CD14-positive monocyte (primary cell): ENCODE results near the gene PTPRD. TPM values are rescaled to one million over a fixed set of nuclear protein-coding genes. Genes with fewer than 3 reads are reported as not detected.

Experiments
- DNase-seq, 3 donors: peaks; one replicate each; pipeline ENCODE4 v3.0.0-alpha.2; 2011 to 2022
- H2AFZ ChIP-seq: 2 replicates; pipeline ENCODE4 v1.6.0; 2012; ENCODE audit warnings: mild to moderate bottlenecking, low read depth, low read length, inconsistent platforms; ENCODE audit not compliant: insufficient read depth, poor library complexity, severe bottlenecking
- H3K27ac ChIP-seq, 2 donors: 1 replicate in 1 of 2; 2 replicates in 1 of 2; pipeline ENCODE4 v1.5.1; 2012 to 2013; ENCODE audit warnings: low read length in 2 of 2, control low read depth in 1 of 2, inconsistent platforms in 1 of 2, low read depth in 1 of 2, mild to moderate bottlenecking in 1 of 2
- H3K27me3 ChIP-seq, 2 donors: one replicate each; pipeline versions ENCODE4 v1.6.0 to v1.6.1; 2011 to 2013; ENCODE audit warnings: low read length in 2 of 2; ENCODE audit not compliant: control insufficient read depth in 2 of 2, insufficient read depth in 2 of 2
- H3K36me3 ChIP-seq, 2 donors: replicated peaks in 1 of 2; 1 replicate in 1 of 2; 2 replicates in 1 of 2; pipeline versions ENCODE4 v1.5.1 to v1.6.1; 2012 to 2013; ENCODE audit warnings: low read length in 2 of 2, control low read depth in 1 of 2, inconsistent platforms in 1 of 2, mild to moderate bottlenecking in 1 of 2; ENCODE audit not compliant: insufficient read depth in 2 of 2, control insufficient read depth in 1 of 2
- H3K4me1 ChIP-seq, 2 donors: 1 replicate in 1 of 2; 2 replicates in 1 of 2; pipeline versions ENCODE4 v1.5.1 to v1.6.1; 2012 to 2013; ENCODE audit warnings: low read length in 2 of 2, control low read depth in 1 of 2, inconsistent platforms in 1 of 2, mild to moderate bottlenecking in 1 of 2, moderate library complexity in 1 of 2; ENCODE audit not compliant: insufficient read depth in 2 of 2, control insufficient read depth in 1 of 2
- H3K4me2 ChIP-seq: replicated peaks from 2 replicates; pipeline ENCODE3; 2012; ENCODE audit warnings: low read length, moderate library complexity, mild to moderate bottlenecking; ENCODE audit not compliant: poor library complexity, severe bottlenecking; ENCODE audit errors: extremely low read depth
- H3K4me3 ChIP-seq, 3 experiments: fragments of 200-600 bp in 1 of 3; sonication (generic) in 1 of 3; replicated peaks in 1 of 3; 1 replicate in 2 of 3; 2 replicates in 1 of 3; pipeline ENCODE4 v1.5.1; 2011 to 2013; ENCODE audit warnings: low read length in 3 of 3, mild to moderate bottlenecking in 3 of 3, control low read depth in 2 of 3, low read depth in 2 of 3, inconsistent platforms in 1 of 3, moderate library complexity in 1 of 3
- H3K79me2 ChIP-seq: 2 replicates; pipeline ENCODE4 v1.6.0; 2012; ENCODE audit warnings: mild to moderate bottlenecking, control low read depth, inconsistent platforms, low read length, moderate library complexity; ENCODE audit not compliant: insufficient read depth
- H3K9ac ChIP-seq: 2 replicates; pipeline ENCODE4 v1.6.0; 2017; ENCODE audit warnings: low read length, mild to moderate bottlenecking; ENCODE audit not compliant: insufficient read depth, poor library complexity, severe bottlenecking
- H3K9me3 ChIP-seq, 2 donors: replicated peaks in 1 of 2; 1 replicate in 1 of 2; 2 replicates in 1 of 2; pipeline versions ENCODE4 v1.5.1 to v1.6.1; 2012 to 2013; ENCODE audit warnings: low read length in 2 of 2, control low read depth in 1 of 2; ENCODE audit not compliant: control insufficient read depth in 1 of 2, insufficient read depth in 1 of 2
- H4K20me1 ChIP-seq: 2 replicates; pipeline ENCODE4 v1.6.0; 2012; ENCODE audit warnings: mild to moderate bottlenecking, low read length, control low read depth, moderate library complexity; ENCODE audit not compliant: insufficient read depth
- H3K27ac Mint-ChIP-seq, 7 donors: one replicate each; pipeline ENCODE4 v1.8.0; 2020; ENCODE audit warnings: mild to moderate bottlenecking in 7 of 7, mixed read lengths in 7 of 7, moderate library complexity in 6 of 7, inconsistent platforms in 2 of 7
- H3K27me3 Mint-ChIP-seq, 3 donors: one replicate each; pipeline ENCODE4 v1.8.0; 2021 to 2022; ENCODE audit warnings: low read depth in 3 of 3, mild to moderate bottlenecking in 3 of 3, mixed read lengths in 3 of 3, moderate library complexity in 3 of 3, inconsistent platforms in 1 of 3
- H3K36me3 Mint-ChIP-seq, 2 donors: one replicate each; pipeline ENCODE4 v1.8.0; 2020; ENCODE audit warnings: mixed read lengths in 2 of 2, inconsistent platforms in 1 of 2, mild to moderate bottlenecking in 1 of 2
- H3K4me1 Mint-ChIP-seq: one replicate; pipeline ENCODE4 v1.8.0; 2020; ENCODE audit warnings: mild to moderate bottlenecking, mixed read lengths
- H3K4me3 Mint-ChIP-seq, 2 donors: one replicate each; pipeline ENCODE4 v1.8.0; 2020; ENCODE audit warnings: mild to moderate bottlenecking in 2 of 2, mixed read lengths in 2 of 2, moderate library complexity in 1 of 2
- H3K9me3 Mint-ChIP-seq, 7 donors: one replicate each; pipeline ENCODE4 v1.8.0; 2020 to 2022; ENCODE audit warnings: mixed read lengths in 7 of 7, mild to moderate bottlenecking in 6 of 7, moderate library complexity in 6 of 7, inconsistent platforms in 2 of 7
- WGBS: methylation state at CpG from one replicate; pipeline ENCODE4 v1.1.5; 2013; ENCODE audit warnings: missing lambda C conversion rate; ENCODE audit not compliant: insufficient coverage; 5-methylcytosine and 5-hydroxymethylcytosine counted together
- intact Hi-C, 2 donors: fragments of 100-400 bp; cut with micrococcal nuclease; formaldehyde crosslinking; loops; one replicate each; pipeline versions ENCODE4 v1.15.0 to v1.15.1; 2023
- polyA plus RNA-seq, 3 donors: library from polyadenylated mRNA; depleted of rRNA in 1 of 3; unstranded in 2 of 3; stranded (reverse) in 1 of 3; fragments of 300-500 nt in 2 of 3; fragments of >200 nt in 1 of 3; fragmentation: Illumina TruSeq in 2 of 3; gene quantifications; 1 replicate in 2 of 3; 2 replicates in 1 of 3; pipeline ENCODE4 v1.2.3, GENCODE V29; 2012 to 2021
- TF ChIP-seq, protein P1 (sequence below): fragments of 200-600 bp; IDR thresholded peaks from one replicate; pipeline ENCODE4 v1.8.0; 2022; ENCODE audit warnings: antibody characterized with exemption, mild to moderate bottlenecking

The PTPRD gene
- polyA plus RNA-seq, 3 donors = not detected

DNA sequence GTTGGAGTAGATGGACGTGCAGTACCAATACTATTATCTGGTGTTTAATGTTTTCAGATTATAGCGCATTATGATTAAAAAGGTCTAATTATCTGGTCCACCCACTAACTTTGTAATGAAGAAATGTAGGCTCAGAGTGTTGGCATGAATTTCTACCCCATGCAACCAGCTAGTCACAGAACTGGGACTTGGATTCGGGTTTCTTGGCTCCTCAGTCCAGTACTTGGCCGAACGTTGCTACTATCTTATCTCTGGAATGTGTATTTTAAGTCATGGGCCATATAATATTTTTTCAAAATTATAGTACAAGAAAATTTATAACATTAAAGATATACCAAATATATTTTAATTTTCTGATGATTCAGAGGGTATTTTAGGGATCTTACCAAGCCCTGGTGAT lies 2155.7 kb downstream of the PTPRD start:
- intact Hi-C loops = no loop called here
- H3K79me2 ChIP-seq = no peaks in the 10 kb centered on the region
- Mint-ChIP-seq H3K4me3 (no peak overlapping the region), H3K9me3 (peaks cover 0 to 2% (median 0%) of the 10 kb centered on the region in 7 donors), H3K4me1 (no peaks in the 10 kb centered on the region), H3K27me3 (peaks cover 0 to 3% (median 0%) of the 10 kb centered on the region in 3 donors), H3K27ac (no peak overlapping the region), H3K36me3 (no peaks in the 10 kb centered on the region)
- H3K36me3 ChIP-seq = no peaks in the 10 kb centered on the region
- H3K27ac ChIP-seq = no peak overlapping the region
- H3K4me3 ChIP-seq = no peak overlapping the region
- no peaks in the 10 kb centered on the region for H4K20me1 ChIP-seq
- H3K4me1 ChIP-seq = no peaks in the 10 kb centered on the region
- TF ChIP-seq, protein P1, sequence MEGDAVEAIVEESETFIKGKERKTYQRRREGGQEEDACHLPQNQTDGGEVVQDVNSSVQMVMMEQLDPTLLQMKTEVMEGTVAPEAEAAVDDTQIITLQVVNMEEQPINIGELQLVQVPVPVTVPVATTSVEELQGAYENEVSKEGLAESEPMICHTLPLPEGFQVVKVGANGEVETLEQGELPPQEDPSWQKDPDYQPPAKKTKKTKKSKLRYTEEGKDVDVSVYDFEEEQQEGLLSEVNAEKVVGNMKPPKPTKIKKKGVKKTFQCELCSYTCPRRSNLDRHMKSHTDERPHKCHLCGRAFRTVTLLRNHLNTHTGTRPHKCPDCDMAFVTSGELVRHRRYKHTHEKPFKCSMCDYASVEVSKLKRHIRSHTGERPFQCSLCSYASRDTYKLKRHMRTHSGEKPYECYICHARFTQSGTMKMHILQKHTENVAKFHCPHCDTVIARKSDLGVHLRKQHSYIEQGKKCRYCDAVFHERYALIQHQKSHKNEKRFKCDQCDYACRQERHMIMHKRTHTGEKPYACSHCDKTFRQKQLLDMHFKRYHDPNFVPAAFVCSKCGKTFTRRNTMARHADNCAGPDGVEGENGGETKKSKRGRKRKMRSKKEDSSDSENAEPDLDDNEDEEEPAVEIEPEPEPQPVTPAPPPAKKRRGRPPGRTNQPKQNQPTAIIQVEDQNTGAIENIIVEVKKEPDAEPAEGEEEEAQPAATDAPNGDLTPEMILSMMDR = no peak
- no CpG with 5 or more reads among the region's 5 CpGs for WGBS
- H2AFZ ChIP-seq = no peak overlapping the region
- H3K4me2 ChIP-seq = no peak overlapping the region
- no peaks in the 10 kb centered on the region for H3K9me3 ChIP-seq
- DNase-seq = no peak
- no peaks in the 10 kb centered on the region for H3K27me3 ChIP-seq
- no peak overlapping the region for H3K9ac ChIP-seq

DNA sequence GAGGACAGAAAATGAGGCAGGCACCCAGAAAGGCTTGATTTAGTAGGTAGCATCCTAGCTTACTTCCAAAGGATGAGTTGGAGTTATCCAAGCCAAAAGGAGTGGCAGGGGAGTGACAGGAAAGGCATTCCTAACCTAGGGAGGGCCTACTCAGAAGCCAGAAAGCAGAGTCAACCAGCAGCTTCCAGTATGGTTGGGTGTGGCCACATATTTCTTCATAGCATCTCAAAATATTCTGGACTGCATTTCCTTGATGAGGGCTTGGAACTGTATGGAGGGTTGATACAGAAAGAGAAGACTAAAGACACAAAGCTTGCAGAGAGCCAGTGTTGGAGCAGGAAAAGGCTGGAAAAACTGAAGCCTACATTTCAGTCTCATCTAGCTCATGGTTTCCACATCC lies 2156.5 kb downstream of the PTPRD start:
- Mint-ChIP-seq H3K36me3 (no peaks in the 10 kb centered on the region), H3K4me3 (no peak overlapping the region), H3K27me3 (peaks cover 0 to 3% (median 0%) of the 10 kb centered on the region in 3 donors), H3K27ac (no peak overlapping the region), H3K9me3 (peaks cover 0 to 1% (median 0%) of the 10 kb centered on the region in 7 donors), H3K4me1 (no peaks in the 10 kb centered on the region)
- Histone ChIP-seq H3K4me2 (no peak overlapping the region), H3K79me2 (no peaks in the 10 kb centered on the region), H2AFZ (no peak overlapping the region), H3K27me3 (no peaks in the 10 kb centered on the region), H3K4me3 (no peak overlapping the region), H3K27ac (no peak overlapping the region), H3K36me3 (no peaks in the 10 kb centered on the region), H4K20me1 (no peaks in the 10 kb centered on the region), H3K4me1 (no peaks in the 10 kb centered on the region), H3K9me3 (no peaks in the 10 kb centered on the region), H3K9ac (no peak overlapping the region)
- TF ChIP-seq, protein P1 = no peak
- no peak for DNase-seq
- intact Hi-C loops = no loop called here
